Neural cell (in vitro differentiated cells): ENCODE results near the gene CLEC4F. TPM values are rescaled to one million over a fixed set of nuclear protein-coding genes. Genes with fewer than 3 reads are reported as not detected.

Experiments
- H2AFZ ChIP-seq: fragments of 200-600, 300-800 bp; sonication (generic), shearing (Covaris generic); 2 replicates; pipeline ENCODE4 v1.6.0; 2014; ENCODE audit warnings: low read depth, mild to moderate bottlenecking, antibody characterized with exemption, low read length, moderate library complexity
- H3F3A ChIP-seq: fragments of 200-600 bp; shearing (Covaris generic); 2 replicates; pipeline ENCODE4 v1.6.1; 2016; ENCODE audit warnings: mild to moderate bottlenecking, moderate library complexity, mixed read lengths, antibody characterized with exemption, low read length; ENCODE audit not compliant: insufficient read depth, poor library complexity, severe bottlenecking
- H3K27ac ChIP-seq: fragments of 200-600, 300-800 bp; sonication (generic), shearing (Covaris generic); 2 replicates; pipeline ENCODE4 v1.5.1; 2014; ENCODE audit warnings: mild to moderate bottlenecking, low read length, moderate library complexity
- H3K27me3 ChIP-seq: fragments of 300-800, 200-600 bp; sonication (generic), shearing (Covaris generic); 2 replicates; pipeline ENCODE4 v1.6.0; 2014; ENCODE audit warnings: mild to moderate bottlenecking, low read depth, low read length, moderate library complexity; ENCODE audit not compliant: insufficient read depth
- H3K36me3 ChIP-seq: fragments of 300-800, 200-600 bp; sonication (generic), shearing (Covaris generic); 2 replicates; pipeline ENCODE4 v1.5.1; 2014; ENCODE audit warnings: mild to moderate bottlenecking, antibody characterized with exemption, low read length, moderate library complexity; ENCODE audit not compliant: insufficient read depth
- H3K4me2 ChIP-seq: fragments of 300-800, 200-600 bp; sonication (generic), shearing (Covaris generic); 2 replicates; pipeline ENCODE4 v1.6.0; 2014; ENCODE audit warnings: mild to moderate bottlenecking, low read length
- H3K4me3 ChIP-seq: fragments of 300-800, 200-600 bp; sonication (generic), shearing (Covaris generic); 2 replicates; pipeline ENCODE4 v1.5.1; 2014; ENCODE audit warnings: mild to moderate bottlenecking, low read length, moderate library complexity
- H3K79me2 ChIP-seq: fragments of 200-600 bp; shearing (Covaris generic); replicated peaks from 2 replicates; pipeline ENCODE4 v1.6.0; 2014; ENCODE audit warnings: mild to moderate bottlenecking, low read length, moderate library complexity; ENCODE audit not compliant: insufficient read depth
- H3K9ac ChIP-seq: fragments of 300-800, 200-600 bp; sonication (generic), shearing (Covaris generic); 2 replicates; pipeline ENCODE4 v1.6.1; 2016; ENCODE audit warnings: mild to moderate bottlenecking, low read length, mixed read lengths
- H3K9me2 ChIP-seq: fragments of 200-600 bp; shearing (Covaris generic); 2 replicates; pipeline ENCODE4 v1.6.1; 2016; ENCODE audit warnings: mild to moderate bottlenecking, low read length, mixed read lengths; ENCODE audit not compliant: insufficient read depth
- H3K9me3 ChIP-seq: fragments of 200-600, 300-800 bp; sonication (generic), shearing (Covaris generic); 2 replicates; pipeline ENCODE4 v1.6.1; 2016; ENCODE audit warnings: mild to moderate bottlenecking, mixed run types, low read length, moderate library complexity, mixed read lengths
- H4K20me1 ChIP-seq: fragments of 200-600 bp; shearing (Covaris generic); 2 replicates; pipeline ENCODE4 v1.6.1; 2016; ENCODE audit warnings: mild to moderate bottlenecking, mixed run types; ENCODE audit not compliant: insufficient read depth
- CTCF ChIP-seq: fragments of 450-650 bp; IDR thresholded peaks from 2 replicates; pipeline ENCODE4 v1.5.1; 2014; ENCODE audit warnings: antibody characterized with exemption, mild to moderate bottlenecking, moderate library complexity; ENCODE audit not compliant: poor library complexity, severe bottlenecking
- EP300 ChIP-seq: fragments of 450-650 bp; conservative IDR thresholded peaks from 2 replicates; pipeline ENCODE4 v1.6.1; 2014; ENCODE audit warnings: antibody characterized with exemption, mild to moderate bottlenecking, moderate library complexity; ENCODE audit not compliant: poor library complexity, severe bottlenecking
- EZH2 ChIP-seq: fragments of 200-600, 300-800 bp; shearing (Covaris generic), sonication (generic); IDR thresholded peaks from 2 replicates; pipeline ENCODE4 v1.6.1; 2014; ENCODE audit warnings: antibody characterized with exemption, low read length, borderline replicate concordance, mild to moderate bottlenecking; ENCODE audit not compliant: insufficient read depth, poor library complexity, severe bottlenecking
- MXI1 ChIP-seq: fragments of 450-650 bp; conservative IDR thresholded peaks from 2 replicates; pipeline ENCODE4 v1.6.1; 2014; ENCODE audit warnings: antibody characterized with exemption, mild to moderate bottlenecking; ENCODE audit not compliant: poor library complexity, severe bottlenecking
- POLR2AphosphoS5 ChIP-seq: IDR thresholded peaks from 2 replicates; pipeline ENCODE4 v1.6.1; 2012
- RAD21 ChIP-seq: fragments of 450-650 bp; conservative IDR thresholded peaks from 2 replicates; pipeline ENCODE4 v1.6.1; 2014; ENCODE audit warnings: antibody characterized with exemption, mild to moderate bottlenecking, moderate library complexity
- REST ChIP-seq: IDR thresholded peaks from 2 replicates; pipeline ENCODE4 v1.6.1; 2012; ENCODE audit warnings: borderline replicate concordance
- SMC3 ChIP-seq: fragments of 450-650 bp; conservative IDR thresholded peaks from 2 replicates; pipeline ENCODE4 v1.6.1; 2014; ENCODE audit warnings: antibody characterized with exemption, mild to moderate bottlenecking, moderate library complexity; ENCODE audit not compliant: poor library complexity
- TAF1 ChIP-seq: IDR thresholded peaks from 2 replicates; pipeline ENCODE4 v1.6.1; 2012; ENCODE audit warnings: low read depth
- polyA plus RNA-seq: library from polyadenylated mRNA; depleted of rRNA; stranded (reverse); fragments of >200 nt; gene quantifications from 2 replicates; pipeline ENCODE4 v1.2.3, GENCODE V29; 2014
- small RNA-seq, 3 experiments: library from RNA; depleted of rRNA; stranded (forward); fragments of <200 nt; gene quantifications; one replicate each; pipeline ENCODE3, GENCODE V24; 2012

The CLEC4F gene
- polyA plus RNA-seq, 1 donor from 2014 or later = not detected

- no peak overlapping the region for H3K4me3 ChIP-seq
- TF ChIP-seq MXI1 (no peak), SMC3 (no peak), CTCF (no peak), EP300 (no peak), RAD21 (no peak), EZH2 (no peak), REST (no peak), POLR2AphosphoS5 (no peak), TAF1 (no peak)
- H3K79me2 ChIP-seq = peaks cover 76% of the 10 kb centered on the region
- no peaks in the 10 kb centered on the region for H3K36me3 ChIP-seq
- H3K9ac ChIP-seq = no peak overlapping the region
- no peak overlapping the region for H2AFZ ChIP-seq
- no peaks in the 10 kb centered on the region for H3F3A ChIP-seq
- H3K9me2 ChIP-seq = no peaks in the 10 kb centered on the region
- no peaks in the 10 kb centered on the region for H3K9me3 ChIP-seq
- H3K4me2 ChIP-seq = no peak overlapping the region
- no peaks in the 10 kb centered on the region for H4K20me1 ChIP-seq
- no peaks in the 10 kb centered on the region for H3K27me3 ChIP-seq
- no peak overlapping the region for H3K27ac ChIP-seq
These were observed 61.0 kb downstream of the CLEC4F start for GRCh38 chr2:70759446-70759845.

Small RNA genes within 50 kb of the gene (small RNA-seq; reads per million reads assigned to genes)
- 0 to 0.08 (median 0) reads per million in 3 experiments for gene HMGN2P21

Other genes starting within 250 kb of the CLEC4F start
- 52.5 and 73.6 TPM in 2 replicates for gene ADD2, start 52.4 kb downstream of the CLEC4F start, polyA plus RNA-seq
- gene FIGLA, start 30.0 kb downstream of the CLEC4F start, polyA plus RNA-seq = not detected in 2 replicates
- not detected in 2 replicates for gene CD207, start 15.2 kb upstream of the CLEC4F start, polyA plus RNA-seq
- gene VAX2, start 80.0 kb upstream of the CLEC4F start, polyA plus RNA-seq = 0.66 and 0.74 TPM in 2 replicates
- gene ATP6V1B1, start 115.3 kb upstream of the CLEC4F start, polyA plus RNA-seq = 0.12 and 0.42 TPM in 2 replicates
- gene ANKRD53, start 158.0 kb upstream of the CLEC4F start, polyA plus RNA-seq = not detected in 2 replicates
- gene TEX261, start 174.3 kb upstream of the CLEC4F start, polyA plus RNA-seq = 30.3 and 48.2 TPM in 2 replicates
- 123 and 180 TPM in 2 replicates for gene NAGK, start 248.0 kb upstream of the CLEC4F start, polyA plus RNA-seq